A549 treated with CORT108297 at 1 μM for 4 hours (cell line): Measurements from ENCODE around the gene RIT1. TPM values are rescaled to one million over a fixed set of nuclear protein-coding genes. Genes with fewer than 3 reads are reported as not detected.

Experiments used
- total RNA-seq: library from RNA; stranded (reverse); fragments of 200-300 nt; extraction: Qiagen RNA extraction; gene quantifications from 5 replicates; pipeline ENCODE4 v1.2.3, GENCODE V29; 2022

Gene RIT1
- 22.3 to 24.4 TPM (median 23.9 TPM) in 5 replicates for total RNA-seq

GRCh38 chr1:155911156-155912055 is at the start of gene RIT1:
Gene RIT1 (minus strand): TSS chr1:155911349. CDS start chr1:155910761, 588 bp downstream.

GRCh38 chr1:155940993-155941844 is 30.1 kb upstream of the RIT1 start, which contains the start of gene RXFP4:
Gene RXFP4 (plus strand): TSS chr1:155941638. CDS start chr1:155941710, 72 bp downstream.

GRCh38 chr1:155934097-155934935 is 23.2 kb upstream of the RIT1 start, which contains the start of gene KHDC4:
Gene KHDC4 (minus strand): TSS chr1:155934413. CDS start chr1:155934373, 40 bp downstream.

GRCh38 chr1:155859234-155859829 is 51.8 kb downstream of the RIT1 start, which contains the start of gene SYT11:
Gene SYT11 (plus strand): TSS chr1:155859567. CDS start chr1:155859762, 195 bp downstream.

GRCh38 chr1:155856975-155857930 is 53.9 kb downstream of the RIT1 start, which contains the start of gene GON4L:
Gene GON4L (minus strand): TSS chr1:155857214. CDS start chr1:155853780, 3,434 bp downstream.

Other genes with a start within 250 kb of the RIT1 start
- 44.8 to 48.8 TPM (median 44.8 TPM) in 5 replicates for gene YY1AP1, start 222.6 kb downstream of the RIT1 start, total RNA-seq
- gene DAP3, start 222.3 kb downstream of the RIT1 start, total RNA-seq = 111 to 135 TPM (median 122 TPM) in 5 replicates
- 12.6 to 14.7 TPM (median 14.6 TPM) in 5 replicates for gene GON4L, start 54.1 kb downstream of the RIT1 start, total RNA-seq
- gene SYT11, start 51.8 kb downstream of the RIT1 start, total RNA-seq = 1.1 to 1.6 TPM (median 1.3 TPM) in 5 replicates
- gene KHDC4, start 23.1 kb upstream of the RIT1 start, total RNA-seq = 20.3 to 27.7 TPM (median 26.3 TPM) in 5 replicates
- gene RXFP4, start 30.3 kb upstream of the RIT1 start, total RNA-seq = 0.07 TPM in 1 of 5 replicates, not detected in the others
- gene ARHGEF2, start 67.2 kb upstream of the RIT1 start, total RNA-seq = 33.2 to 40.9 TPM (median 37.4 TPM) in 5 replicates
- 259 to 273 TPM (median 265 TPM) in 5 replicates for gene SSR2, start 109.6 kb upstream of the RIT1 start, total RNA-seq
- 35.9 to 45.7 TPM (median 42.4 TPM) in 5 replicates for gene UBQLN4, start 142.4 kb upstream of the RIT1 start, total RNA-seq
- 160 to 166 TPM (median 161 TPM) in 5 replicates for gene LAMTOR2, start 143.4 kb upstream of the RIT1 start, total RNA-seq
- 0.21 TPM in 1 of 5 replicates, not detected in the others for gene RAB25, start 149.8 kb upstream of the RIT1 start, total RNA-seq
- gene MEX3A, start 171.1 kb upstream of the RIT1 start, total RNA-seq = 1.3 to 2.9 TPM (median 2.8 TPM) in 5 replicates
- 587 to 756 TPM (median 723 TPM) in 5 replicates for gene LMNA, start 203.4 kb upstream of the RIT1 start, total RNA-seq
- gene SEMA4A, start 242.2 kb upstream of the RIT1 start, total RNA-seq = 0.20 to 0.46 TPM (median 0.42 TPM) in 5 replicates